ENCODE results near the gene HDAC7. TPM values are rescaled to one million over a fixed set of nuclear protein-coding genes. Genes with fewer than 3 reads are reported as not detected.

HDAC7 gene
- total and polyA plus RNA-seq, 2 donors from 2014 or later, result 35.0 to 132 TPM

- no peaks in the 10 kb centered on the region for H3K9me3 ChIP-seq (ENCODE audit: control insufficient read depth in 2 of 3, insufficient read depth in 1 of 3, low read length in 3 of 3)
- peaks cover 0 to 2% (median 0%) of the 10 kb centered on the region in 3 donors for H3K4me1 ChIP-seq (ENCODE audit: control insufficient read depth in 2 of 3, insufficient read depth in 2 of 3, low read depth in 1 of 3, low read length in 3 of 3)
- no peak overlapping the region for H3K9ac ChIP-seq (ENCODE audit: low read length in 3 of 3)
- no peak for TF ChIP-seq CTCF (IDR thresholded peaks at IDR 0.05; ENCODE audit: borderline replicate concordance, extremely low read depth, insufficient read depth)
- no peak for FAIRE-seq
- H3K4me3 ChIP-seq (ENCODE audit: low read length in 3 of 3), result no peak overlapping the region
- H3K27ac ChIP-seq (ENCODE audit: low read depth in 2 of 2, low read length in 2 of 2), result no peak overlapping the region
- intact Hi-C loops (cut with DNase I), result no loop called here
- no peak for DNase-seq
- peaks cover 0 to 27% (median 21%) of the 10 kb centered on the region in 3 donors for H3K36me3 ChIP-seq (ENCODE audit: control insufficient read depth in 2 of 3, insufficient read depth in 3 of 3, low read length in 3 of 3)
- H3K27me3 ChIP-seq (ENCODE audit: control insufficient read depth, insufficient read depth, low read length), result no peaks in the 10 kb centered on the region
Measured at GRCh38 chr12:47848853-47849252, 29.1 kb upstream of the HDAC7 start.

- Histone ChIP-seq H3K9me3 (ENCODE audit: control insufficient read depth in 2 of 3, insufficient read depth in 1 of 3, low read length in 3 of 3) (no peaks in the 10 kb centered on the region), H3K27me3 (ENCODE audit: control insufficient read depth, insufficient read depth, low read length) (no peaks in the 10 kb centered on the region), H3K9ac (ENCODE audit: low read length in 3 of 3) (no peak overlapping the region), H3K27ac (ENCODE audit: low read depth in 2 of 2, low read length in 2 of 2) (no peak overlapping the region), H3K36me3 (ENCODE audit: control insufficient read depth in 2 of 3, insufficient read depth in 3 of 3, low read length in 3 of 3) (peaks cover 0 to 21% (median 21%) of the 10 kb centered on the region in 3 donors), H3K4me3 (ENCODE audit: low read length in 3 of 3) (no peak overlapping the region), H3K4me1 (ENCODE audit: control insufficient read depth in 2 of 3, insufficient read depth in 2 of 3, low read depth in 1 of 3, low read length in 3 of 3) (peaks cover 0 to 2% (median 0%) of the 10 kb centered on the region in 3 donors)
- no peak for TF ChIP-seq CTCF (IDR thresholded peaks at IDR 0.05; ENCODE audit: borderline replicate concordance, extremely low read depth, insufficient read depth)
- no peak for FAIRE-seq
- DNase-seq, result no peak
- intact Hi-C loops (cut with DNase I), result no loop called here
Measured at GRCh38 chr12:47846294-47846996, 26.7 kb upstream of the HDAC7 start.

- no peaks in the 10 kb centered on the region for H3K9me3 ChIP-seq (ENCODE audit: control insufficient read depth in 2 of 3, insufficient read depth in 1 of 3, low read length in 3 of 3)
- no peak overlapping the region for H3K27ac ChIP-seq (ENCODE audit: low read depth in 2 of 2, low read length in 2 of 2)
- TF ChIP-seq CTCF (IDR thresholded peaks at IDR 0.05; ENCODE audit: borderline replicate concordance, extremely low read depth, insufficient read depth), result no peak
- FAIRE-seq, result no peak
- no peak for DNase-seq
- H3K4me3 ChIP-seq (ENCODE audit: low read length in 3 of 3), result no peak overlapping the region
- H3K27me3 ChIP-seq (ENCODE audit: control insufficient read depth, insufficient read depth, low read length), result no peaks in the 10 kb centered on the region
- intact Hi-C loops (cut with DNase I), result no loop called here
- peaks cover 0 to 2% (median 0%) of the 10 kb centered on the region in 3 donors for H3K4me1 ChIP-seq (ENCODE audit: control insufficient read depth in 2 of 3, insufficient read depth in 2 of 3, low read depth in 1 of 3, low read length in 3 of 3)
- H3K36me3 ChIP-seq (ENCODE audit: control insufficient read depth in 2 of 3, insufficient read depth in 3 of 3, low read length in 3 of 3), result peaks cover 0 to 18% (median 15%) of the 10 kb centered on the region in 3 donors
- no peak overlapping the region for H3K9ac ChIP-seq (ENCODE audit: low read length in 3 of 3)
Measured at GRCh38 chr12:47845081-47845480, 25.4 kb upstream of the HDAC7 start.

Measured in kidney (tissue), 14 donors.